Adrenal gland (tissue), 12 donors: Measurements from ENCODE around the gene RHOXF2. TPM values are rescaled to one million over a fixed set of nuclear protein-coding genes. Genes with fewer than 3 reads are reported as not detected.
"Not testable (repeated sequence)": the region's sequence is repeated elsewhere in the genome, so short reads cannot be mapped to it uniquely, and the experiment has no call there.

ENCODE experiments used
- DNase-seq, 7 donors: peaks; one replicate each; pipeline ENCODE4 v3.0.0-alpha.2; 2019 to 2020
- H3K27ac ChIP-seq, 5 donors: fragments of 200-600 bp; sonication (generic) in 4 of 5; 1 replicate in 3 of 5; 2 replicates in 2 of 5; pipeline versions ENCODE4 v1.5.1 to v1.8.0; 2016 to 2020; ENCODE audit warnings: mild to moderate bottlenecking in 1 of 5
- H3K27me3 ChIP-seq: fragments of 200-600 bp; 2 replicates; pipeline ENCODE4 v1.8.0; 2021
- H3K36me3 ChIP-seq, 2 donors: fragments of 200-600 bp; replicated peaks in 1 of 2; 1 replicate in 1 of 2; 2 replicates in 1 of 2; pipeline versions ENCODE4 v1.5.1 to v1.8.0; 2018 to 2022
- H3K4me1 ChIP-seq, 2 donors: fragments of 200-600 bp; replicated peaks in 1 of 2; 1 replicate in 1 of 2; 2 replicates in 1 of 2; pipeline versions ENCODE4 v1.5.1 to v1.8.0; 2018 to 2021
- H3K4me3 ChIP-seq, 4 donors: fragments of 200-600 bp; sonication (generic) in 3 of 4; one replicate each; pipeline ENCODE4 v1.5.1; 2016 to 2018
- H3K9me3 ChIP-seq, 3 donors: fragments of 200-600 bp; sonication (generic) in 1 of 3; replicated peaks in 1 of 3; 1 replicate in 2 of 3; 2 replicates in 1 of 3; pipeline versions ENCODE4 v1.5.1 to v1.8.0; 2016 to 2021
- POLR2A ChIP-seq, 2 donors: fragments of 450-650 bp; IDR thresholded peaks; one replicate each; pipeline ENCODE4 v1.6.1; 2017; ENCODE audit warnings: antibody characterized with exemption in 2 of 2, mild to moderate bottlenecking in 2 of 2, moderate library complexity in 1 of 2
- WGBS, 4 donors: extraction: QIAGEN DNeasy Blood & Tissue Kit in 2 of 4; methylation state at CpG; one replicate each; pipeline versions ENCODE4 v1.1.5 to v1.1.7; 2013 to 2017; 5-methylcytosine and 5-hydroxymethylcytosine counted together
- intact Hi-C, 2 donors: fragments of 100-400 bp; cut with DNase I; formaldehyde crosslinking; loops; one replicate each; pipeline versions ENCODE4 v1.14.1 to v1.15.0; 2022 to 2023
- polyA plus RNA-seq, 3 donors: library from polyadenylated mRNA; stranded (reverse); fragments of 200-250 nt in 2 of 3; fragments of 350-450 nt in 1 of 3; fragmentation: Illumina TruSeq in 1 of 3; extraction: RNeasy Lipid Tissue Mini Kit (QIAGEN cat#74804) in 1 of 3; gene quantifications; one replicate each; pipeline ENCODE4 v1.2.3, GENCODE V29; 2013 to 2014
- total RNA-seq, 9 donors: library from RNA; depleted of rRNA in 4 of 9; stranded (reverse); fragments of >200 nt in 4 of 9; fragments of 120-200 nt in 1 of 9; fragmentation: NEBNext Ultra II Directional in 1 of 9; extraction: Animal tissue kit (Norgen Biotek cat#: 25700) in 1 of 9; gene quantifications; one replicate each; pipeline versions ENCODE4 v1.1.0 to v1.2.4, GENCODE V29; 2013 to 2023
- TF ChIP-seq, protein P1 (sequence below), 6 experiments: fragments of 450-650 bp in 4 of 6; fragments of 200-600 bp in 2 of 6; sonication (generic) in 1 of 6; IDR thresholded peaks; 1 replicate in 5 of 6; 2 replicates in 1 of 6; pipeline versions ENCODE4 v1.5.1 to v1.8.0; 2016 to 2021; ENCODE audit warnings: antibody characterized with exemption in 6 of 6, mild to moderate bottlenecking in 2 of 6, moderate library complexity in 1 of 6
- donor health status: healthy with polysubstance abuse.
- donor health status: Bipolar disorder and iron deficiency.
- donor health status: DM: yes; HTN: yes; CAD: no.
- donor health status: DM: no; HTN: no; CAD: no.
- donor health status: DM: no; HTN: no; CAD: no.
- donor health status: DM: yes; HTN: yes; CAD: no.

RHOXF2 gene
- total and polyA plus RNA-seq, 12 donors, result 0.08 to 0.18 (median 0.15) TPM; not detected in 9

DNA sequence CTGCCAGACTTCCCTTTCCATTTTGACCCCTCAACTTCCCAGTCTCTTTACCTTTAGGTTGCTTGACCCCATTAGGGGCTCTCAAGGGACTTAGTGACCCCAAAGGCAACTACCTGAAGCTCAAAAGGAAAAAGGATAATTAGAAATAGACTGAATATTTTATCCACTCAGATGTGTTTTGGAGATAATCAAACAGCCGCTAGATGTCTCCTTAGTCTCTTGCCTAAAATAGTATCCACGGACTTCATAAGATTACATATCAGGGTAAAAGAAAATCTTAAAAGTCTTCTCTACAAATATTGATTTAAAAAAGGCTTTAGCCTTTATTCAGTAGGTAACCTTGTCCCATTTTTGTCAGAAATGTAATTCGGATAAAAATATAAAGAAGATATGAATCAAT, 21.0 kb upstream of the RHOXF2 start:
- Histone ChIP-seq H3K27me3 (no peaks in the 10 kb centered on the region), H3K4me1 (no peaks in the 10 kb centered on the region), H3K9me3 (no peaks in the 10 kb centered on the region), H3K36me3 (no peaks in the 10 kb centered on the region), H3K27ac (no peak overlapping the region), H3K4me3 (peak overlapping the region in 1 of 4 donors; percentile 20)
- TF ChIP-seq POLR2A (IDR thresholded peaks at IDR 0.05), result no peak
- TF ChIP-seq, protein P1, sequence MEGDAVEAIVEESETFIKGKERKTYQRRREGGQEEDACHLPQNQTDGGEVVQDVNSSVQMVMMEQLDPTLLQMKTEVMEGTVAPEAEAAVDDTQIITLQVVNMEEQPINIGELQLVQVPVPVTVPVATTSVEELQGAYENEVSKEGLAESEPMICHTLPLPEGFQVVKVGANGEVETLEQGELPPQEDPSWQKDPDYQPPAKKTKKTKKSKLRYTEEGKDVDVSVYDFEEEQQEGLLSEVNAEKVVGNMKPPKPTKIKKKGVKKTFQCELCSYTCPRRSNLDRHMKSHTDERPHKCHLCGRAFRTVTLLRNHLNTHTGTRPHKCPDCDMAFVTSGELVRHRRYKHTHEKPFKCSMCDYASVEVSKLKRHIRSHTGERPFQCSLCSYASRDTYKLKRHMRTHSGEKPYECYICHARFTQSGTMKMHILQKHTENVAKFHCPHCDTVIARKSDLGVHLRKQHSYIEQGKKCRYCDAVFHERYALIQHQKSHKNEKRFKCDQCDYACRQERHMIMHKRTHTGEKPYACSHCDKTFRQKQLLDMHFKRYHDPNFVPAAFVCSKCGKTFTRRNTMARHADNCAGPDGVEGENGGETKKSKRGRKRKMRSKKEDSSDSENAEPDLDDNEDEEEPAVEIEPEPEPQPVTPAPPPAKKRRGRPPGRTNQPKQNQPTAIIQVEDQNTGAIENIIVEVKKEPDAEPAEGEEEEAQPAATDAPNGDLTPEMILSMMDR (IDR thresholded peaks at IDR 0.05), result peak in 2 of 6 experiments; percentile 24 to 34
- no peak for DNase-seq
- intact Hi-C loops, result no loop called here
- WGBS, 4 donors, result 26 to 52% (median 40%) methylated on average over 3 of the region's 3 CpGs

GRCh38 chrX:120140293-120140981, 18.0 kb upstream of the RHOXF2 start:
- no peak for DNase-seq
- Histone ChIP-seq H3K36me3 (no peaks in the 10 kb centered on the region), H3K27ac (no peak overlapping the region), H3K9me3 (no peaks in the 10 kb centered on the region), H3K4me1 (no peaks in the 10 kb centered on the region), H3K27me3 (no peaks in the 10 kb centered on the region), H3K4me3 (no peak overlapping the region)
- TF ChIP-seq POLR2A (IDR thresholded peaks at IDR 0.05), result no peak
- TF ChIP-seq, protein P1 (IDR thresholded peaks at IDR 0.05), result no peak
- intact Hi-C loops, result no loop called here
- 67 to 87% (median 76%) methylated on average over 11 of the region's 11 CpGs for WGBS, 4 donors

GRCh38 chrX:120144178-120144844, 14.1 kb upstream of the RHOXF2 start:
- intact Hi-C loops, result no loop called here
- TF ChIP-seq, protein P1 (IDR thresholded peaks at IDR 0.05), result no peak
- TF ChIP-seq POLR2A (IDR thresholded peaks at IDR 0.05), result no peak
- no peaks in the 10 kb centered on the region for H3K36me3 ChIP-seq
- H3K4me3 ChIP-seq, result no peak overlapping the region
- DNase-seq, result peak in 5 of 7 donors; percentile 19 to 54 (median 33)
- 10 to 64% (median 26%) methylated on average over 12 of the region's 12 CpGs for WGBS, 4 donors
- H3K27me3 ChIP-seq, result no peaks in the 10 kb centered on the region
- no peaks in the 10 kb centered on the region for H3K4me1 ChIP-seq
- no peak overlapping the region for H3K27ac ChIP-seq
- H3K9me3 ChIP-seq, result no peaks in the 10 kb centered on the region

GRCh38 chrX:120145295-120145925, 13.0 kb upstream of the RHOXF2 start:
- intact Hi-C loops, result no loop called here

GRCh38 chrX:120146323-120146722, 12.1 kb upstream of the RHOXF2 start:
- H3K27ac ChIP-seq, H3K36me3 ChIP-seq, H3K4me3 ChIP-seq, H3K4me1 ChIP-seq, H3K27me3 ChIP-seq, H3K9me3 ChIP-seq, intact Hi-C loops, DNase-seq: not testable (repeated sequence)
- WGBS, 4 donors, result 43 to 71% (median 64%) methylated on average over 1 of the region's 1 CpG

More at GRCh38 chrX:120145295-120145925, 13.0 kb upstream of the RHOXF2 start:
- DNase-seq, result no peak
- no peak overlapping the region for H3K4me3 ChIP-seq
- H3K36me3 ChIP-seq, result no peaks in the 10 kb centered on the region
- no peaks in the 10 kb centered on the region for H3K4me1 ChIP-seq
- H3K9me3 ChIP-seq, result no peaks in the 10 kb centered on the region
- TF ChIP-seq, protein P1 (IDR thresholded peaks at IDR 0.05), result no peak
- TF ChIP-seq POLR2A (IDR thresholded peaks at IDR 0.05), result no peak
- WGBS, 4 donors, result 46 to 53% (median 52%) methylated on average over 4 of the region's 4 CpGs
- no peak overlapping the region for H3K27ac ChIP-seq
- H3K27me3 ChIP-seq, result no peaks in the 10 kb centered on the region
